ENCODE results near the gene GOLGA6D.
"Not testable (repeated sequence)": the region's sequence is repeated elsewhere in the genome, so short reads cannot be mapped to it uniquely, and the experiment has no call there.

The GOLGA6D gene

GRCh38 chr15:75249726-75250125 is 32.9 kb upstream of the GOLGA6D start:
- TF ChIP-seq TCF12 (IDR thresholded peaks at IDR 0.05; ENCODE audit: low read depth) (no peak), FOXM1 (IDR thresholded peaks at IDR 0.05; ENCODE audit: borderline replicate concordance, low read depth) (no peak)

DNA sequence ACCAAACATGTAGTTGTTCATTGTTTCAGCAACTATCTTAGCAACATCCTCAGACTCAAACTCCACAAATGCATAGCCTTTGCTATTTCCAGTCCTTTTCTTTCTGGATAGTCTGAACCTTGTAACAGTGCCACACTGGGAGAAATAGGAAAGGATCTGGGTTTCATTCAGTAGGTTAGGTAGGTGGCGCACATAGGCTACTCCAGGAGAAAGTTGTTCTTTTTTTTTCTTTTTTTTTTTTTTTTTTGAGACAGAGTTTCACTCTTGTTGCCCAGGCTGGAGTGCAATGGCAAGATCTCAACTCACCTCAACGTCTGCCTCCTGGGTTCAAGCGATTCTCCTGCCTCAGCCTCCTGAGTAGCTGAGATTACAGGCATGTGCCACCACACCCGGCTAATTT is 30.4 kb upstream of the GOLGA6D start:
- TF ChIP-seq RAD21 (IDR thresholded peaks at IDR 0.05; ENCODE audit: low read depth) = peak; percentile 46; the same call in 1 of the 2 replicates

DNA sequence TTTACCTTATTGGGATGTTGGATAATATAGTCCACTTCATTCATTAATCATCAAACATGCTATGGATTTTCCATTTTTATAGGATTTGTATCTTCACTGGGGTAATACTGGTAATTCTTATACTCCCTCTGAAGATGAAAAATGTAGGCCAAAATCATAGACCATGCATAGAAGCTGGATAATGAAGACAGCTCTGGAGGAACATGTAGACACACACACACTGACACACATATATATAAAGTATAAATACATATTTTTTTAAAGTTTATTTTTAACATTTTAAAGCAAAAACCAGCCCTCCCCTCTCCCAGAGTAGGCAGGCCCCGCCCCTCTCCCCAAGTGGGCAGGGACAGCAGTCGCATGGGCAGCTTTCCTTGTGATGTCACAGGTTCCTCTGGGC is 24.6 kb upstream of the GOLGA6D start, which contains the start of gene GOLGA6C:
TSS of gene GOLGA6C (plus strand) at position 301 of the 400 bp plus-strand sequence. CDS start 265 bp downstream, outside the sequence.
- not testable (repeated sequence) for TF ChIP-seq ZBTB7A (IDR thresholded peaks at IDR 0.05; ENCODE audit: low read depth); YY1 (IDR thresholded peaks at IDR 0.05; ENCODE audit: low read depth); EP300 (IDR thresholded peaks at IDR 0.05; ENCODE audit: borderline replicate concordance)

GRCh38 chr15:75274509-75275107 is 8.0 kb upstream of the GOLGA6D start:
- peak; percentile 40; the same call in 1 of the 2 replicates for TF ChIP-seq RAD21 (IDR thresholded peaks at IDR 0.05; ENCODE audit: low read depth)

- TF ChIP-seq RAD21 (IDR thresholded peaks at IDR 0.05; ENCODE audit: low read depth) = peak; percentile 16; the same call in 1 of the 2 replicates
Observed at GRCh38 chr15:75299311-75299688, 16.7 kb downstream of the GOLGA6D start.

DNA sequence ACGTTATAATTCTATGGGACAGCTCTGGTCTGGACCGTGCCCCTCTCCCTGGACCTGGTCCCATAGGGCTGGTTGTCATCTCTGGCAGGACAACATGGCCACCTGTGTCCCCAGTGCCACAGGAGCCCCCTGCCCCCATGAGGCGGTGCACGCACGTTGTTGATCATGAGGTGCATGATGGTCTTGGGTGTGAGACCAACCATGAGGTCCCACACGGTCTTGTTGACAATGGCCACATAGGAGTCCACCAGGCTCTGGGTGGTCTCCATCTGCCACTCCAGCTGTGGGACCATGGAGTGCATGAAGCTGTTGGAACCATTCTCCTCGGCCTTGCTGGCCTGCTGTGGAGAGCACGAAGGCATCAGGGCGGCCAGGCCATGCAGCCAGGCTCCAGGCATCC is 19.7 kb downstream of the GOLGA6D start:
- TF ChIP-seq CREB1 (IDR thresholded peaks at IDR 0.05; ENCODE audit: low read depth) = no peak
- TF ChIP-seq ZBTB7A (IDR thresholded peaks at IDR 0.05; ENCODE audit: low read depth) = no peak
- TF ChIP-seq YY1 (IDR thresholded peaks at IDR 0.05; ENCODE audit: low read depth) = no peak
- no peak for TF ChIP-seq TEAD4 (IDR thresholded peaks at IDR 0.05)
- TF ChIP-seq, protein P1, sequence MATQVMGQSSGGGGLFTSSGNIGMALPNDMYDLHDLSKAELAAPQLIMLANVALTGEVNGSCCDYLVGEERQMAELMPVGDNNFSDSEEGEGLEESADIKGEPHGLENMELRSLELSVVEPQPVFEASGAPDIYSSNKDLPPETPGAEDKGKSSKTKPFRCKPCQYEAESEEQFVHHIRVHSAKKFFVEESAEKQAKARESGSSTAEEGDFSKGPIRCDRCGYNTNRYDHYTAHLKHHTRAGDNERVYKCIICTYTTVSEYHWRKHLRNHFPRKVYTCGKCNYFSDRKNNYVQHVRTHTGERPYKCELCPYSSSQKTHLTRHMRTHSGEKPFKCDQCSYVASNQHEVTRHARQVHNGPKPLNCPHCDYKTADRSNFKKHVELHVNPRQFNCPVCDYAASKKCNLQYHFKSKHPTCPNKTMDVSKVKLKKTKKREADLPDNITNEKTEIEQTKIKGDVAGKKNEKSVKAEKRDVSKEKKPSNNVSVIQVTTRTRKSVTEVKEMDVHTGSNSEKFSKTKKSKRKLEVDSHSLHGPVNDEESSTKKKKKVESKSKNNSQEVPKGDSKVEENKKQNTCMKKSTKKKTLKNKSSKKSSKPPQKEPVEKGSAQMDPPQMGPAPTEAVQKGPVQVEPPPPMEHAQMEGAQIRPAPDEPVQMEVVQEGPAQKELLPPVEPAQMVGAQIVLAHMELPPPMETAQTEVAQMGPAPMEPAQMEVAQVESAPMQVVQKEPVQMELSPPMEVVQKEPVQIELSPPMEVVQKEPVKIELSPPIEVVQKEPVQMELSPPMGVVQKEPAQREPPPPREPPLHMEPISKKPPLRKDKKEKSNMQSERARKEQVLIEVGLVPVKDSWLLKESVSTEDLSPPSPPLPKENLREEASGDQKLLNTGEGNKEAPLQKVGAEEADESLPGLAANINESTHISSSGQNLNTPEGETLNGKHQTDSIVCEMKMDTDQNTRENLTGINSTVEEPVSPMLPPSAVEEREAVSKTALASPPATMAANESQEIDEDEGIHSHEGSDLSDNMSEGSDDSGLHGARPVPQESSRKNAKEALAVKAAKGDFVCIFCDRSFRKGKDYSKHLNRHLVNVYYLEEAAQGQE (IDR thresholded peaks at IDR 0.05; ENCODE audit: low read depth) = no peak
- no peak for TF ChIP-seq TCF12 (IDR thresholded peaks at IDR 0.05; ENCODE audit: low read depth)
- no peak for TF ChIP-seq RAD21 (IDR thresholded peaks at IDR 0.05; ENCODE audit: low read depth)
- TF ChIP-seq, protein P2, sequence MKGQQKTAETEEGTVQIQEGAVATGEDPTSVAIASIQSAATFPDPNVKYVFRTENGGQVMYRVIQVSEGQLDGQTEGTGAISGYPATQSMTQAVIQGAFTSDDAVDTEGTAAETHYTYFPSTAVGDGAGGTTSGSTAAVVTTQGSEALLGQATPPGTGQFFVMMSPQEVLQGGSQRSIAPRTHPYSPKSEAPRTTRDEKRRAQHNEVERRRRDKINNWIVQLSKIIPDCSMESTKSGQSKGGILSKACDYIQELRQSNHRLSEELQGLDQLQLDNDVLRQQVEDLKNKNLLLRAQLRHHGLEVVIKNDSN (IDR thresholded peaks at IDR 0.05) = no peak
- no peak for TF ChIP-seq TAF1 (IDR thresholded peaks at IDR 0.05; ENCODE audit: low read depth)
- no peak for TF ChIP-seq FOXM1 (IDR thresholded peaks at IDR 0.05; ENCODE audit: borderline replicate concordance, low read depth)
- no peak for TF ChIP-seq EP300 (IDR thresholded peaks at IDR 0.05; ENCODE audit: borderline replicate concordance)
- no peak for TF ChIP-seq NFIC (IDR thresholded peaks at IDR 0.05)
- TF ChIP-seq CEBPB (IDR thresholded peaks at IDR 0.05) = no peak
- no peak for TF ChIP-seq EGR1 (IDR thresholded peaks at IDR 0.05)
- TF ChIP-seq, protein P3, sequence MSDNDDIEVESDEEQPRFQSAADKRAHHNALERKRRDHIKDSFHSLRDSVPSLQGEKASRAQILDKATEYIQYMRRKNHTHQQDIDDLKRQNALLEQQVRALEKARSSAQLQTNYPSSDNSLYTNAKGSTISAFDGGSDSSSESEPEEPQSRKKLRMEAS (IDR thresholded peaks at IDR 0.05) = no peak

GRCh38 chr15:75306188-75306587 is 23.6 kb downstream of the GOLGA6D start:
- no peak for TF ChIP-seq TEAD4 (IDR thresholded peaks at IDR 0.05)
- no peak for TF ChIP-seq EGR1 (IDR thresholded peaks at IDR 0.05)
- no peak for TF ChIP-seq EP300 (IDR thresholded peaks at IDR 0.05; ENCODE audit: borderline replicate concordance)

DNA sequence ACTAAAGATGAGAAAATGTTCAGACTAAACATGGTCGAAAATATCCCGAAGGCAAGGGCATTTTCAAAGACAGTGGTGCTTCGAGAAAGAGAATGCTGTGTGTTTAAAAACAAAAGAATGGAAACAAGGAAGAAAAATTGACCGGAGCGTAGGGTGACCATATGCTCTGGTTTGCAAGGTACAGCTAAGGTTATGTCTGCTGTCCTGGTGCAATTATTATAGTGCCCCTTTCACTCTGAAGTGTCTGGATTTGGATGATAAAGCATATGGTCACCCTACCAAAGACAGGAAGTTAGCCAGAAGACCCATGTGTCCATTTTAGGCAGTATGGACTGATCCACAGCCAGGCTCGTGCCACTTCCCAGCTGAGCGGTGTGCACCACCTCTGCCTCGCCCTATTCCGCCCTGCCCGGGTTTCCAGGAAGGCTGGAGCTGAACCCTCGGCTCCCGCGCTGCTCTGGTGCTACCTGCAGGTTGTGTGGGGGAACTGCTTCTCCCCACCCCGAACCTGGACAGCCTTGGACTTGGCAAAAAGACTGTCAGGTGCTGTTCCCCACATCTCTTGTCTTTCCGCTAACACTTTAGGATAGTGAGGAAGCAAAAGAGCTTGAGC is 25.2 kb downstream of the GOLGA6D start:
- TF ChIP-seq CEBPB (IDR thresholded peaks at IDR 0.05) = no peak
- peak; percentile 95 for TF ChIP-seq RAD21 (IDR thresholded peaks at IDR 0.05; ENCODE audit: low read depth)

- TF ChIP-seq, protein P2 (IDR thresholded peaks at IDR 0.05) = no peak
- TF ChIP-seq CREB1 (IDR thresholded peaks at IDR 0.05; ENCODE audit: low read depth) (no peak), EGR1 (IDR thresholded peaks at IDR 0.05) (no peak), FOXM1 (IDR thresholded peaks at IDR 0.05; ENCODE audit: borderline replicate concordance, low read depth) (no peak), TAF1 (IDR thresholded peaks at IDR 0.05; ENCODE audit: low read depth) (no peak), CEBPB (IDR thresholded peaks at IDR 0.05) (no peak), TCF12 (IDR thresholded peaks at IDR 0.05; ENCODE audit: low read depth) (no peak), RAD21 (IDR thresholded peaks at IDR 0.05; ENCODE audit: low read depth) (no peak), ZBTB7A (IDR thresholded peaks at IDR 0.05; ENCODE audit: low read depth) (no peak), TEAD4 (IDR thresholded peaks at IDR 0.05) (no peak), EP300 (IDR thresholded peaks at IDR 0.05; ENCODE audit: borderline replicate concordance) (no peak), NFIC (IDR thresholded peaks at IDR 0.05) (no peak), YY1 (IDR thresholded peaks at IDR 0.05; ENCODE audit: low read depth) (no peak)
- TF ChIP-seq, protein P1 (IDR thresholded peaks at IDR 0.05; ENCODE audit: low read depth) = no peak
- TF ChIP-seq, protein P3 (IDR thresholded peaks at IDR 0.05) = no peak
Observed at GRCh38 chr15:75309711-75310110, 27.1 kb downstream of the GOLGA6D start.

Data from Ishikawa (cell line).